SK-N-SH treated with all-trans-retinoic acid at 6 μM for 48 hours (cell line): ENCODE results near the gene DLAT.

Source experiments
- ATAC-seq: fragments of 200-7000 bp; cut with Tn5 transposase; 3 replicates; pipeline ENCODE4 v1.9.1; 2020; ENCODE audit warnings: mild to moderate bottlenecking, moderate library complexity
- ARNTL ChIP-seq: fragments of 450-650 bp; formaldehyde crosslinking; IDR thresholded peaks from 2 replicates; pipeline ENCODE4 v1.5.0; 2020; ENCODE audit warnings: low read depth, mild to moderate bottlenecking, moderate library complexity, borderline replicate concordance
- BACH2 ChIP-seq: fragments of 250-450 bp; sonication (Bioruptor Pico); IDR thresholded peaks from 2 replicates; pipeline ENCODE4 v1.9.0; 2021; ENCODE audit warnings: mild to moderate bottlenecking, borderline replicate concordance
- ESRRG ChIP-seq: fragments of 250-450 bp; sonication (Bioruptor Pico); IDR thresholded peaks from 2 replicates; pipeline ENCODE4 v1.6.1; 2021; ENCODE audit warnings: mild to moderate bottlenecking
- GLIS3 ChIP-seq: fragments of 250-450 bp; sonication (Bioruptor Pico); IDR thresholded peaks from 2 replicates; pipeline ENCODE4 v1.5.0; 2020; ENCODE audit warnings: mild to moderate bottlenecking, moderate library complexity
- ISL1 ChIP-seq: fragments of 250-450 bp; sonication (Bioruptor Pico); IDR thresholded peaks from 2 replicates; pipeline ENCODE4 v2.1.2; 2022; ENCODE audit warnings: mild to moderate bottlenecking, moderate library complexity
- OSR1 ChIP-seq: fragments of 250-450 bp; sonication (Bioruptor Pico); IDR thresholded peaks from 2 replicates; pipeline ENCODE4 v1.8.0; 2022; ENCODE audit warnings: moderate library complexity, mild to moderate bottlenecking, inconsistent platforms
- PPARA ChIP-seq: fragments of 250-450 bp; sonication (Bioruptor Pico); IDR thresholded peaks from 2 replicates; pipeline ENCODE4 v1.5.0; 2020; ENCODE audit warnings: mild to moderate bottlenecking, borderline replicate concordance
- RARB ChIP-seq: fragments of 250-450 bp; sonication (Bioruptor Pico); IDR thresholded peaks from 2 replicates; pipeline ENCODE4 v1.8.0; 2021; ENCODE audit warnings: mild to moderate bottlenecking, moderate library complexity
- SNAI2 ChIP-seq: fragments of 250-450 bp; sonication (Bioruptor Pico); IDR thresholded peaks from 2 replicates; pipeline ENCODE4 v1.5.0; 2020; ENCODE audit warnings: mild to moderate bottlenecking, moderate library complexity
- TCF4 ChIP-seq: fragments of 250-450 bp; sonication (Bioruptor Pico); IDR thresholded peaks from 2 replicates; pipeline ENCODE4 v1.8.0; 2021; ENCODE audit warnings: mild to moderate bottlenecking, moderate library complexity, borderline replicate concordance
- TOX ChIP-seq: fragments of 250-450 bp; sonication (Bioruptor Pico); IDR thresholded peaks from 2 replicates; pipeline ENCODE4 v1.8.0; 2021; ENCODE audit warnings: mild to moderate bottlenecking, moderate library complexity, borderline replicate concordance
- ZFP3 ChIP-seq: fragments of 250-450 bp; sonication (Bioruptor Pico); IDR thresholded peaks from 2 replicates; pipeline ENCODE4 v1.5.0; 2020; ENCODE audit warnings: mild to moderate bottlenecking, moderate library complexity
- ZFP30 ChIP-seq: fragments of 450-650 bp; formaldehyde crosslinking; IDR thresholded peaks from 2 replicates; pipeline ENCODE4 v1.5.0; 2022; ENCODE audit warnings: mild to moderate bottlenecking, moderate library complexity
- ZNF70 ChIP-seq: fragments of 450-650 bp; formaldehyde crosslinking; IDR thresholded peaks from 2 replicates; pipeline ENCODE4 v1.5.0; 2020; ENCODE audit warnings: mild to moderate bottlenecking, moderate library complexity
- ZNF8 ChIP-seq: fragments of 450-650 bp; formaldehyde crosslinking; IDR thresholded peaks from 2 replicates; pipeline ENCODE4 v1.5.0; 2020; ENCODE audit warnings: mild to moderate bottlenecking, moderate library complexity
- TF ChIP-seq, protein P1 (sequence below): fragments of 250-450 bp; sonication (Bioruptor Pico); IDR thresholded peaks from 2 replicates; pipeline ENCODE4 v1.5.1; 2020; ENCODE audit warnings: low read depth, mild to moderate bottlenecking, moderate library complexity
- TF ChIP-seq, protein P2 (sequence below): fragments of 250-450 bp; sonication (Bioruptor Pico); IDR thresholded peaks from 2 replicates; pipeline ENCODE4 v1.5.1; 2021; ENCODE audit warnings: mild to moderate bottlenecking, moderate library complexity
- TF ChIP-seq, protein P3 (sequence below): fragments of 250-450 bp; sonication (Bioruptor Pico); IDR thresholded peaks from 2 replicates; pipeline ENCODE4 v1.5.0; 2020; ENCODE audit warnings: mild to moderate bottlenecking, moderate library complexity
- TF ChIP-seq, protein P4 (sequence below): fragments of 250-450 bp; sonication (Bioruptor Pico); IDR thresholded peaks from 2 replicates; pipeline ENCODE4 v1.8.0; 2021; ENCODE audit warnings: low read depth, mild to moderate bottlenecking, moderate library complexity, borderline replicate concordance
- TF ChIP-seq, protein P5 (sequence below): fragments of 250-450 bp; sonication (Bioruptor Pico); IDR thresholded peaks from 2 replicates; pipeline ENCODE4 v1.8.0; 2020; ENCODE audit warnings: mild to moderate bottlenecking, moderate library complexity, borderline replicate concordance

DLAT gene

DNA sequence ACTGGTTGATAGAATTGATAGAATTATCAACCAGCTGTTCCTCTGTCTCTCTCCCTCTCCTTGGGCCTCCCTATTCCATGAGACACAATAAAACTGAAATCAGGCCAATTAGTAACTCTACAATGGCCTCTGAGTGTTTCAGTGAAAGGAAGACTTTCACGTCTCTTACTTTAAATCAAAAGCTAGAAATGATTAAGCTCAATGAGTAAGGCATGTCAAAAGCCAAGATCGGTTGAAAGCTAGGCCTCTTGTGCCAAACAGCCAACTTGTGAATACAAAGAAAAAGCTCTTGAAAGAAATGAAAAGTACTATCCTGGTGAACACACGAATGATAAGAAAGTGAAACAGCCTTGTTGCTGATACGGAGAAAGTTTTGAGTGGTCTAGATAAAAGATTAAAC, 32.0 kb downstream of the DLAT start:
- ATAC-seq = no peak
- no peak for TF ChIP-seq TCF4 (CRISPR knock-in tag)
- TF ChIP-seq ZFP3 = no peak
- no peak for TF ChIP-seq PPARA (CRISPR knock-in tag)
- TF ChIP-seq, protein P1, sequence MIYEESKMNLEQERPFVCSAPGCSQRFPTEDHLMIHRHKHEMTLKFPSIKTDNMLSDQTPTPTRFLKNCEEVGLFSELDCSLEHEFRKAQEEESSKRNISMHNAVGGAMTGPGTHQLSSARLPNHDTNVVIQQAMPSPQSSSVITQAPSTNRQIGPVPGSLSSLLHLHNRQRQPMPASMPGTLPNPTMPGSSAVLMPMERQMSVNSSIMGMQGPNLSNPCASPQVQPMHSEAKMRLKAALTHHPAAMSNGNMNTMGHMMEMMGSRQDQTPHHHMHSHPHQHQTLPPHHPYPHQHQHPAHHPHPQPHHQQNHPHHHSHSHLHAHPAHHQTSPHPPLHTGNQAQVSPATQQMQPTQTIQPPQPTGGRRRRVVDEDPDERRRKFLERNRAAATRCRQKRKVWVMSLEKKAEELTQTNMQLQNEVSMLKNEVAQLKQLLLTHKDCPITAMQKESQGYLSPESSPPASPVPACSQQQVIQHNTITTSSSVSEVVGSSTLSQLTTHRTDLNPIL (CRISPR knock-in tag) = no peak
- TF ChIP-seq ARNTL (CRISPR knock-in tag) = no peak

DNA sequence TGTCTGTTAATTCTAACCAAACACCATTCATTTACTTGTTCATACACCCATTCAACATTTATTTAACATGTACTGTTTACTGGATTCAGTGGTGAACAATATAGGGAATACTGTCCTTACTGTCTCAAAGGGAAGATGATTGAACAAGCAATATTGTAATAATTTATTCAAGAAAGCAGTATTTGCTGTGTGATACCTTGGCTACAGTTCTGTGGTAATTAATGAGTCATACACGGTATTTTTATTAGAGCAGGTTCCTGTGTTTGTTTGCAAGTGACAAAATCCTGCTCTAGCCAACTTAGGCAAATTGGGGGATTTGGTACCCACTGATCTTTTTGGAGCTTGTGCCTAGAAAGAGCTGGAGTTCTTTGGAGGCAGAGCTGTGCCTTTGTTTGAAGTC, 32.9 kb downstream of the DLAT start:
- ATAC-seq = no peak
- TF ChIP-seq BACH2 (CRISPR knock-in tag) = no peak

DNA sequence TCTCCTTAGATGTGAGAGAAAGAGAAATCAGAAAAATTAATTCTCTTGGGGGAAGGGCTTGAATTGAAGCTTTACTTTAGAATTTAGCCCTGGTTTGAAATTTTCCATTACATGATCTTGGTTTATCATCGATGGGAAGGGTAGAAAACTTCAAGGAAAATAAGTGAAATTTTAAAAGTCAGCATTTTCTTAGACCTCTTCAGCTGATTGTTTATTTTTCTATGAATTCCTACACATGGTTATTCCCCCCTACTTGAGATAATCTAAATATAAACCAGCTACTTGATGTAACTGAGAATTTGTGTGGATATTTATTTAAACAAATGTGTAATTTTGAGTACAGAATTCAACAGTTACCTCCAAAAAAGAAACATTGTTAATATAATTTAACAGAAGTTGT, 37.7 kb downstream of the DLAT start:
- TF ChIP-seq ZFP3 (no peak), ZNF8 (no peak), SNAI2 (CRISPR knock-in tag) (no peak), ZNF70 (CRISPR knock-in tag) (no peak), GLIS3 (CRISPR knock-in tag) (no peak), RARB (CRISPR knock-in tag) (no peak), TOX (CRISPR knock-in tag) (no peak)
- TF ChIP-seq, protein P2, sequence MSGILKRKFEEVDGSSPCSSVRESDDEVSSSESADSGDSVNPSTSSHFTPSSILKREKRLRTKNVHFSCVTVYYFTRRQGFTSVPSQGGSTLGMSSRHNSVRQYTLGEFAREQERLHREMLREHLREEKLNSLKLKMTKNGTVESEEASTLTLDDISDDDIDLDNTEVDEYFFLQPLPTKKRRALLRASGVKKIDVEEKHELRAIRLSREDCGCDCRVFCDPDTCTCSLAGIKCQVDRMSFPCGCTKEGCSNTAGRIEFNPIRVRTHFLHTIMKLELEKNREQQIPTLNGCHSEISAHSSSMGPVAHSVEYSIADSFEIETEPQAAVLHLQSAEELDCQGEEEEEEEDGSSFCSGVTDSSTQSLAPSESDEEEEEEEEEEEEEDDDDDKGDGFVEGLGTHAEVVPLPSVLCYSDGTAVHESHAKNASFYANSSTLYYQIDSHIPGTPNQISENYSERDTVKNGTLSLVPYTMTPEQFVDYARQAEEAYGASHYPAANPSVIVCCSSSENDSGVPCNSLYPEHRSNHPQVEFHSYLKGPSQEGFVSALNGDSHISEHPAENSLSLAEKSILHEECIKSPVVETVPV (CRISPR knock-in tag) = no peak
- TF ChIP-seq, protein P3, sequence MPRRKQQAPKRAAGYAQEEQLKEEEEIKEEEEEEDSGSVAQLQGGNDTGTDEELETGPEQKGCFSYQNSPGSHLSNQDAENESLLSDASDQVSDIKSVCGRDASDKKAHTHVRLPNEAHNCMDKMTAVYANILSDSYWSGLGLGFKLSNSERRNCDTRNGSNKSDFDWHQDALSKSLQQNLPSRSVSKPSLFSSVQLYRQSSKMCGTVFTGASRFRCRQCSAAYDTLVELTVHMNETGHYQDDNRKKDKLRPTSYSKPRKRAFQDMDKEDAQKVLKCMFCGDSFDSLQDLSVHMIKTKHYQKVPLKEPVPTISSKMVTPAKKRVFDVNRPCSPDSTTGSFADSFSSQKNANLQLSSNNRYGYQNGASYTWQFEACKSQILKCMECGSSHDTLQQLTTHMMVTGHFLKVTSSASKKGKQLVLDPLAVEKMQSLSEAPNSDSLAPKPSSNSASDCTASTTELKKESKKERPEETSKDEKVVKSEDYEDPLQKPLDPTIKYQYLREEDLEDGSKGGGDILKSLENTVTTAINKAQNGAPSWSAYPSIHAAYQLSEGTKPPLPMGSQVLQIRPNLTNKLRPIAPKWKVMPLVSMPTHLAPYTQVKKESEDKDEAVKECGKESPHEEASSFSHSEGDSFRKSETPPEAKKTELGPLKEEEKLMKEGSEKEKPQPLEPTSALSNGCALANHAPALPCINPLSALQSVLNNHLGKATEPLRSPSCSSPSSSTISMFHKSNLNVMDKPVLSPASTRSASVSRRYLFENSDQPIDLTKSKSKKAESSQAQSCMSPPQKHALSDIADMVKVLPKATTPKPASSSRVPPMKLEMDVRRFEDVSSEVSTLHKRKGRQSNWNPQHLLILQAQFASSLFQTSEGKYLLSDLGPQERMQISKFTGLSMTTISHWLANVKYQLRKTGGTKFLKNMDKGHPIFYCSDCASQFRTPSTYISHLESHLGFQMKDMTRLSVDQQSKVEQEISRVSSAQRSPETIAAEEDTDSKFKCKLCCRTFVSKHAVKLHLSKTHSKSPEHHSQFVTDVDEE (CRISPR knock-in tag) = no peak
- TF ChIP-seq, protein P1 (CRISPR knock-in tag) = no peak
- TF ChIP-seq, protein P4, sequence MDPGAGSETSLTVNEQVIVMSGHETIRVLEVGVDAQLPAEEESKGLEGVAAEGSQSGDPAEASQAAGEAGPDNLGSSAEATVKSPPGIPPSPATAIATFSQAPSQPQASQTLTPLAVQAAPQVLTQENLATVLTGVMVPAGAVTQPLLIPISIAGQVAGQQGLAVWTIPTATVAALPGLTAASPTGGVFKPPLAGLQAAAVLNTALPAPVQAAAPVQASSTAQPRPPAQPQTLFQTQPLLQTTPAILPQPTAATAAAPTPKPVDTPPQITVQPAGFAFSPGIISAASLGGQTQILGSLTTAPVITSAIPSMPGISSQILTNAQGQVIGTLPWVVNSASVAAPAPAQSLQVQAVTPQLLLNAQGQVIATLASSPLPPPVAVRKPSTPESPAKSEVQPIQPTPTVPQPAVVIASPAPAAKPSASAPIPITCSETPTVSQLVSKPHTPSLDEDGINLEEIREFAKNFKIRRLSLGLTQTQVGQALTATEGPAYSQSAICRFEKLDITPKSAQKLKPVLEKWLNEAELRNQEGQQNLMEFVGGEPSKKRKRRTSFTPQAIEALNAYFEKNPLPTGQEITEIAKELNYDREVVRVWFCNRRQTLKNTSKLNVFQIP (CRISPR knock-in tag) = no peak
- TF ChIP-seq, all 23 proteins: peak for 0
- ATAC-seq = no peak

DNA sequence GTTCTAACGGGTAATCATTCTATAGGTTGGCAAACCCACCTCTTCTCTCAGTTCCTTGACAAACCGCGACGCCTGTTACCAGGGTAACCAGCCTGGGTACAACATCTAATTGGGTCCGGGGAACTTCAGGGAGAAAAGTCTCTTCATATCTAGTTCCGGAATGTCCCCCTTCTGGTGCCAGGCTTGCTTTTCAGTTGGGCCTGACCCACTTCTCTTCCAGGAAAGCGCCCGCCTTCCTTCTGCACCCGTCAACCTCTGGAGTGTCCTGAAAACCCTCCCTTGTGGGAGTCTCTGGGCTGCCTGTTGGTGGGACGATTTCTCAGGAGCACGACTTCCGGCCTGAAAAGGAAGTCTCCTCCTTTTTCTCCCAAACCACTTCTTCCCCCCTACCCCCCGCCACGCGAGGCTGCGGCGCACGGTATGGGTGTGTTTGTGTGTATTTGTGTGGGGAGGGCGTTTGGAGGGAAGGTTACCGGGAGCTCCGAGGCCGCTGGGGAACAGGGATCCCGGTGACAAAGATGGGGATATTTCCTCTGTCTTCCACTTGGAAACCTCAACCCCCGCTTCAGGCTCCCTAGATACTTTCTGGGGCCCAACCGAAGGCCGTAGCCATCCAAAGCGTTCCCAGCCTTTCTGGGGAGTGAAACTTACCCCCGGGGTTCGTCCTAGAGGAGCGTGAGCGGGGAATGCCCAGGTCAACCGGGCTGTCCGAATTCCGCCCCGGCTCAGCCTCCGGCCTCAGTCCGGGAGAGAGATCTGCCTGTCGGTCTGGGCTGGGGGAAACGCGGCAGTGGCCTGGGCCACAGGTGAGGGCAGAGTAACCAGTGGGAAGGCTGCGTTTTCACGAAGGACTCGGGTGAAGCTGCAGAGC, 49.0 kb downstream of the DLAT start, which contains the start of the genes NKAPD1 and PIH1D2:
Gene NKAPD1 (plus strand): TSS at position 359 of the 871 bp plus-strand sequence. CDS start 1,276 bp downstream, outside the sequence.
Gene PIH1D2 (minus strand): TSS at position 77 of the 871 bp plus-strand sequence. CDS start 843 bp downstream, outside the sequence.
- peak; percentile 93 for ATAC-seq
- TF ChIP-seq ARNTL (CRISPR knock-in tag) = no peak

DNA sequence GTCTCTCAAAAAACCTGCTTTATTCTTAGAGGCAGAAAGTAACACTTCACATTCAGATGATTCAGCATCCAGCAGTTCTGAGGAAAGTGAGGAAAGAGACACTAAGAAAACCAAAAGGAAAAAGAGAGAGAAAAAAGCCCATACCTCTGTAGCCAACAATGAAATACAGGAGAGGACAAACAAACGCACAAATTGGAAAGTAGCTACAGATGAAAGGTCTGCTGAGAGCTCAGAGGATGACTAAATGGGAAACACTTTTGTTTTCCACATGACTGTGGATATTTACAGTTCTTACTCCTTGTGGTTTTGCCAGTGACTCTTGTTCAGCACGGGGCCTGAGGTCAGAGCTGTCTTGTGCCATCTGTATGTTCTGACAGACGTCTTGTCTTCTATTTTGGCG, 57.5 kb downstream of the DLAT start:
- ATAC-seq = no peak
- TF ChIP-seq ZNF70 (CRISPR knock-in tag) (no peak), ESRRG (no peak), TCF4 (CRISPR knock-in tag) (no peak), ZNF8 (no peak), ZFP30 (no peak), SNAI2 (CRISPR knock-in tag) (no peak), GLIS3 (CRISPR knock-in tag) (no peak), ARNTL (CRISPR knock-in tag) (no peak), OSR1 (CRISPR knock-in tag) (no peak), ISL1 (CRISPR knock-in tag) (no peak)
- TF ChIP-seq, protein P5, sequence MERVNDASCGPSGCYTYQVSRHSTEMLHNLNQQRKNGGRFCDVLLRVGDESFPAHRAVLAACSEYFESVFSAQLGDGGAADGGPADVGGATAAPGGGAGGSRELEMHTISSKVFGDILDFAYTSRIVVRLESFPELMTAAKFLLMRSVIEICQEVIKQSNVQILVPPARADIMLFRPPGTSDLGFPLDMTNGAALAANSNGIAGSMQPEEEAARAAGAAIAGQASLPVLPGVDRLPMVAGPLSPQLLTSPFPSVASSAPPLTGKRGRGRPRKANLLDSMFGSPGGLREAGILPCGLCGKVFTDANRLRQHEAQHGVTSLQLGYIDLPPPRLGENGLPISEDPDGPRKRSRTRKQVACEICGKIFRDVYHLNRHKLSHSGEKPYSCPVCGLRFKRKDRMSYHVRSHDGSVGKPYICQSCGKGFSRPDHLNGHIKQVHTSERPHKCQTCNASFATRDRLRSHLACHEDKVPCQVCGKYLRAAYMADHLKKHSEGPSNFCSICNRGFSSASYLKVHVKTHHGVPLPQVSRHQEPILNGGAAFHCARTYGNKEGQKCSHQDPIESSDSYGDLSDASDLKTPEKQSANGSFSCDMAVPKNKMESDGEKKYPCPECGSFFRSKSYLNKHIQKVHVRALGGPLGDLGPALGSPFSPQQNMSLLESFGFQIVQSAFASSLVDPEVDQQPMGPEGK (CRISPR knock-in tag) = no peak
